ENCODE data around the gene SPATA32.

Gene SPATA32

GRCh38 chr17:45293413-45294211 lies 31.7 kb upstream of the SPATA32 start:
- DNase-seq (ENCODE audit: low read depth in 2 of 2): no peak

GRCh38 chr17:45292696-45293412 lies 31.0 kb upstream of the SPATA32 start:
- DNase-seq (ENCODE audit: low read depth in 2 of 2): no peak

GRCh38 chr17:45291171-45291805 lies 29.4 kb upstream of the SPATA32 start:
- DNase-seq (ENCODE audit: low read depth in 2 of 2): no peak

GRCh38 chr17:45290269-45290765 lies 28.4 kb upstream of the SPATA32 start:
- no peak for DNase-seq (ENCODE audit: low read depth in 2 of 2)

- DNase-seq (ENCODE audit: low read depth in 2 of 2): no peak
Observed at GRCh38 chr17:45289301-45290268, 27.7 kb upstream of the SPATA32 start.

GRCh38 chr17:45288825-45289224 lies 26.9 kb upstream of the SPATA32 start:
- no peak for DNase-seq (ENCODE audit: low read depth in 2 of 2)

- no peak for DNase-seq (ENCODE audit: low read depth in 2 of 2)
Observed at GRCh38 chr17:45287526-45288500, 25.9 kb upstream of the SPATA32 start.

- no peak for DNase-seq (ENCODE audit: low read depth in 2 of 2)
Observed at GRCh38 chr17:45286286-45286685, 24.4 kb upstream of the SPATA32 start.

GRCh38 chr17:45284176-45285140 lies 22.6 kb upstream of the SPATA32 start:
- peak in 1 of 2 donors; percentile 39 for DNase-seq (ENCODE audit: low read depth in 2 of 2)

- no peak for DNase-seq (ENCODE audit: low read depth in 2 of 2)
Observed at GRCh38 chr17:45283711-45284110, 21.8 kb upstream of the SPATA32 start.

- no peak for DNase-seq (ENCODE audit: low read depth in 2 of 2)
Observed at GRCh38 chr17:45282683-45283644, 21.1 kb upstream of the SPATA32 start.

GRCh38 chr17:45279898-45280297 lies 18.0 kb upstream of the SPATA32 start:
- DNase-seq (ENCODE audit: low read depth in 2 of 2): no peak

GRCh38 chr17:45277992-45278391 lies 16.1 kb upstream of the SPATA32 start:
- no peak for DNase-seq (ENCODE audit: low read depth in 2 of 2)

- peak; percentile 78 to 84 for DNase-seq (ENCODE audit: low read depth in 2 of 2)
Observed at GRCh38 chr17:45277216-45277849, 15.4 kb upstream of the SPATA32 start.

GRCh38 chr17:45276031-45276430 lies 14.1 kb upstream of the SPATA32 start:
- DNase-seq (ENCODE audit: low read depth in 2 of 2): no peak

- DNase-seq (ENCODE audit: low read depth in 2 of 2): no peak
Observed at GRCh38 chr17:45274033-45274432, 12.1 kb upstream of the SPATA32 start.

GRCh38 chr17:45273551-45273957 lies 11.7 kb upstream of the SPATA32 start:
- DNase-seq (ENCODE audit: low read depth in 2 of 2): no peak

Measured in stimulated activated CD8-positive, alpha-beta memory T cell treated with anti-CD3 and anti-CD28 coated beads, Interleukin-2, amount 100 ng/mL, for 48 hours (primary cell).